GM18511 (cell line): ENCODE measurements around the gene GMPPB.

ENCODE experiments used
- ATAC-seq: cut with Tn5 transposase; IDR thresholded peaks from one replicate; pipeline ENCODE4 v1.9.1; 2021; ENCODE audit warnings: mild to moderate bottlenecking, moderate library complexity; ENCODE audit not compliant: unreplicated experiment

The GMPPB gene

DNA sequence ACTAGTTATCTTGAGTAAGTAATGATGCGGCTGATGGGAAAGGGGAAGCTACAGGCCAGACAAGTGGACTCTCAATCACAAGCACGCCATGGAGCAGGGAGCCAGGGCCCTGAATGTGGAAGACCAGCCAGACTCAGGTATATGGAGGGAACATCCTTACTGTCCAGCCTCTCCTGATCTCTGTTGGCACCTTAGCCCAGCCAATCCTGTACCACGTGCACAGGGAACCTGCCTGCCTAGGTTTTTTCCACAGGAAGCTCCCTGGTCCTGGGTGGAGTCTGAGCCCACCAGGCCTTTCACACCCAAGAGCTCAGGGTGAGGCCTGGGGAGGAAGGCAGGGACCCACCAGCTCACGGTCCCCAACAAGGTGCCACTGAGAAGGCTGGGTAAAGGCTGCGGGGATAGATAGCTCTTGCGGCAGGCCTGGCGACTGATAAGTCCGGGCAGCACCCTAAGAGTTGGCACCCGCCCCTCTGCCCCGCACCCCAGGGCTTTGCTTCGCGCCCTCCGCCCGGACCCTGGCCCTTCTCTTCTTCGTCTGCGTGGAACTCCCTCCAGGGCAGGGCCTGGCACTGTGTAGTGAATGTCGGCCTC lies 50.5 kb downstream of the GMPPB start:
- ATAC-seq: peak; percentile 0

DNA sequence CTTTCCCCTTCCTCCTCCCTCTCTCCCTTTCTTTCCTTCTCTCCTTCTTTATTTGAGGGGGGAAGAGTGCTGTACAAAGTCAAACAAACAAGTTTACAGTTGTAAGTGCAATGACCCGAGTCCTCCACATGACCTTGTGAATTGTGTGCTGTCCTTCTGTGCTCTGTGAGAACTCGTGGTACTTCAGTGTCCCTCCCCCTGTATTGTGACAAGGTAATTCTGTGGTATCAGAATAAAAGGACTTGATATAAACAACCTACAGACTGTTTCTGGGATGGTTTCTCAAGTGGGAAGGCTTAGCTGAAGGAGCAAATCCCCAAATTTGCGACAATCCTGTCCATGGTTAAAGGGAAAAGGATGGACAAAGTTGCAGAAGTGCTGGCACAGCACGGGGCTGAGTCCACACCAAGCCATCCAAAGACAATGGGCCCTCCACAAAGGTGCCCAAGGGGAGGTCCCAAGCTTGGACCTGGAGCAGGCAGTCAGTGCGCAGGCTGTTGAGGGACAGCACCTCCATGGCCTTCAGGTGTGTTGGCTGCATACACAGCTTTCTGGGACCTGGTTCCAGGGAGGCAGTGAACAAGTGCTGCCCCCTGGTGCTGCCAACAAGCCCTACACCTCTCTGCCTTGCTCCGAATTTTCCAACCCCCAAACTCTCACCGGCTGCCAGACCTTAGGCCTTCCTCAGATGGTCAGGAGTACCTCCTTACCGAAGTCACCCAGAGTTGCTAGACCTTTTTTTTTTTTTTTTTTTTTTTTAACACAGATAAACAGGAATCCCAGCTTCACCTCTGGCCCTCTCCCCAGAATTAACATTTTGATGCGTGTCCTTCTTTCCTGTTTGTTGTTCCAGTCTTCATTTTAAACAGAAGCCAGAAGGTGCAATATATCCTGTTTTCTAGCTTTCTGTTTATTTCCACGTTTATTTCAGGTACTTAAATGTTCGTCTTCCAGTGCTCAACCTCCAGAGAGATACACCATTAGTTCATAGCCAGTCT lies 52.2 kb downstream of the GMPPB start:
- ATAC-seq: no peak

GRCh38 chr3:49670940-49671290 lies 52.8 kb downstream of the GMPPB start:
- ATAC-seq: no peak
